NB4 (cell line): Measurements from ENCODE around the gene CCDC40.

Experiments used
- POLR2A ChIP-seq: IDR thresholded peaks from 2 replicates; pipeline ENCODE4 v1.6.1; 2011; ENCODE audit warnings: mild to moderate bottlenecking; ENCODE audit not compliant: insufficient read length; ENCODE audit errors: extremely low read depth
- TF ChIP-seq, protein P1 (sequence below): IDR thresholded peaks from one replicate; pipeline ENCODE4 v1.5.1; 2012; ENCODE audit warnings: low read depth, low read length
- TF ChIP-seq, protein P2 (sequence below): IDR thresholded peaks from 2 replicates; pipeline ENCODE4 v1.6.1; 2011; ENCODE audit warnings: low read depth, low read length

DNA sequence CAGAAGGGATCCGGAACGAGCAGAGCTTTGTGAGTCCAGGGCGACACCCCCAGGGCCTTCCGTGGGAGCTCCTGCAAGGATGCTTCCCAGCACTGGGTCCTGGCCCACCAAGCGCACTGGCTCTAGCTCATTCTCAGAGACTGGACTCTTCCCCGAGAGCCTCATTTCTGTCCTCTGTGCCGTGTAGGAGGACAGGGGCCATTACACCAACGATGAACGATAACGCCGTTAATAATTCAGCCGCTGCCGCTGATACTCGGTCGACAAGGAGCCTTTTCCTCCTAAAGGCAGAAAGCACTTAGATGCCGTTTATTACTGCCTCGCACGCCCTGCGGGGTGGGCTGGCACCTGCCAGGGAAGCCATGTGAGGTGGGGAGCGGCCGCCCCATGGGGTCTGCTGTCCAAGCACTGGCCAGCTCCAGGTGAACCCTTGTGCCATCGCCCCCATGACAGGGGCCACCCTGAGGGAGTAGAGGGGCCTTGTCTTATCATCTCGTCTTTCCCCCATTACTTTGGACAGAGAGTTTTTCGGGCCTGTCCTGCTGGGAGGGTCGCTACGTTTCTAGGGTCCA is 34.3 kb upstream of the CCDC40 start:
- TF ChIP-seq, protein P1, sequence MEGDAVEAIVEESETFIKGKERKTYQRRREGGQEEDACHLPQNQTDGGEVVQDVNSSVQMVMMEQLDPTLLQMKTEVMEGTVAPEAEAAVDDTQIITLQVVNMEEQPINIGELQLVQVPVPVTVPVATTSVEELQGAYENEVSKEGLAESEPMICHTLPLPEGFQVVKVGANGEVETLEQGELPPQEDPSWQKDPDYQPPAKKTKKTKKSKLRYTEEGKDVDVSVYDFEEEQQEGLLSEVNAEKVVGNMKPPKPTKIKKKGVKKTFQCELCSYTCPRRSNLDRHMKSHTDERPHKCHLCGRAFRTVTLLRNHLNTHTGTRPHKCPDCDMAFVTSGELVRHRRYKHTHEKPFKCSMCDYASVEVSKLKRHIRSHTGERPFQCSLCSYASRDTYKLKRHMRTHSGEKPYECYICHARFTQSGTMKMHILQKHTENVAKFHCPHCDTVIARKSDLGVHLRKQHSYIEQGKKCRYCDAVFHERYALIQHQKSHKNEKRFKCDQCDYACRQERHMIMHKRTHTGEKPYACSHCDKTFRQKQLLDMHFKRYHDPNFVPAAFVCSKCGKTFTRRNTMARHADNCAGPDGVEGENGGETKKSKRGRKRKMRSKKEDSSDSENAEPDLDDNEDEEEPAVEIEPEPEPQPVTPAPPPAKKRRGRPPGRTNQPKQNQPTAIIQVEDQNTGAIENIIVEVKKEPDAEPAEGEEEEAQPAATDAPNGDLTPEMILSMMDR, result no peak
- TF ChIP-seq POLR2A, result no peak
- TF ChIP-seq, protein P2, sequence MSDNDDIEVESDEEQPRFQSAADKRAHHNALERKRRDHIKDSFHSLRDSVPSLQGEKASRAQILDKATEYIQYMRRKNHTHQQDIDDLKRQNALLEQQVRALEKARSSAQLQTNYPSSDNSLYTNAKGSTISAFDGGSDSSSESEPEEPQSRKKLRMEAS, result no peak
